Activated CD8-positive, alpha-beta T cell treated with anti-CD3 and anti-CD28 coated beads, Interleukin-2, amount 10 ng/mL, durations not matched to agents 7 days and 5 days (primary cell): ENCODE measurements around the gene DNAH17. TPM values are rescaled to one million over a fixed set of nuclear protein-coding genes. Genes with fewer than 3 reads are reported as not detected.

Source experiments
- ATAC-seq: fragments of 150-1000 bp; cut with Tn5 transposase; one replicate; pipeline ENCODE4 v1.10.0; 2021; ENCODE audit warnings: moderate library complexity
- CTCF ChIA-PET: fragments of 350-600 bp; sonication (Branson Sonifier 250); formaldehyde crosslinking; loops from one replicate; lab custom pipeline; 2021; ENCODE audit warnings: antibody characterized with exemption; lab: Charles Lee
- POLR2A ChIA-PET: fragments of 350-600 bp; sonication (Branson Sonifier 250); formaldehyde crosslinking; loops from one replicate; lab custom pipeline; 2021; ENCODE audit warnings: antibody characterized with exemption; lab: Charles Lee
- DNase-seq: peaks from one replicate; pipeline ENCODE4 v3.0.0-alpha.2; 2020
- H3K27ac Mint-ChIP-seq: one replicate; pipeline ENCODE4 v1.8.0; 2021; ENCODE audit warnings: mild to moderate bottlenecking, mixed read lengths
- H3K27me3 Mint-ChIP-seq: one replicate; pipeline ENCODE4 v1.8.0; 2021; ENCODE audit warnings: low read depth, mixed read lengths
- H3K36me3 Mint-ChIP-seq: one replicate; pipeline ENCODE4 v1.8.0; 2021; ENCODE audit warnings: low read depth, mixed read lengths
- H3K4me1 Mint-ChIP-seq: one replicate; pipeline ENCODE4 v1.8.0; 2021; ENCODE audit warnings: low read depth, mixed read lengths
- H3K4me3 Mint-ChIP-seq: one replicate; pipeline ENCODE4 v1.8.0; 2021; ENCODE audit warnings: mild to moderate bottlenecking, mixed read lengths
- H3K9me3 Mint-ChIP-seq: one replicate; pipeline ENCODE4 v1.8.0; 2022; ENCODE audit warnings: mixed read lengths; ENCODE audit not compliant: insufficient read depth
- total RNA-seq, 2 experiments: library from RNA; stranded (reverse); gene quantifications; one replicate each; pipeline ENCODE4 v1.2.3, GENCODE V29; 2021

The DNAH17 gene
- total RNA-seq, 2 experiments from 2014 or later = 0.10 to 0.61 TPM

DNA sequence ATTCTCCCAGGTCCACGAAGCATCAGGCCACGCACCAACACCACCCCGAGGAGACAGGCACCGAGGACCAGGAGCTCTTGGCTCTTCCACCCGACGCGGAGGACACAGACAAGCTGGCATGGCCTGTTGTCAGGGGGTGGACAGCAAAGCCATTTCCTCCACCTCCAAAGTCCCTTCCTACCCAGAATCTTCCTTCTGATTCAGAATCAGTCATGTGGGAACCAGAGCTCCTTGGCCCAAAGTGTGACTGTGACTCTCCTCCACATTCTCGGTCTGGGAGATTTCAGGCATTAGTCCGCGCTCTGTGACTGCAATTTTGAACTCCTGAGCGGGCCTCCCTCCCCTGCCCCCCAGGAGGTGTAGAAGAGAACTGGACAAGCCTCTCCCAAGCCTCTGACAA, 9.2 kb downstream of the DNAH17 start:
- Mint-ChIP-seq H3K27me3 (peaks cover 10% of the 10 kb centered on the region), H3K9me3 (no peaks in the 10 kb centered on the region), H3K4me3 (no peak overlapping the region), H3K36me3 (no peaks in the 10 kb centered on the region), H3K27ac (no peak overlapping the region), H3K4me1 (no peaks in the 10 kb centered on the region)
- DNase-seq (no peak), ATAC-seq (no peak)
- ChIA-PET CTCF (interaction anchor here (2.3 kb wide), 1 partner anchor 8 kb away, joined by 9 read pairs; no protein-coding TSS in a partner anchor), POLR2A (no interaction called here)

DNA sequence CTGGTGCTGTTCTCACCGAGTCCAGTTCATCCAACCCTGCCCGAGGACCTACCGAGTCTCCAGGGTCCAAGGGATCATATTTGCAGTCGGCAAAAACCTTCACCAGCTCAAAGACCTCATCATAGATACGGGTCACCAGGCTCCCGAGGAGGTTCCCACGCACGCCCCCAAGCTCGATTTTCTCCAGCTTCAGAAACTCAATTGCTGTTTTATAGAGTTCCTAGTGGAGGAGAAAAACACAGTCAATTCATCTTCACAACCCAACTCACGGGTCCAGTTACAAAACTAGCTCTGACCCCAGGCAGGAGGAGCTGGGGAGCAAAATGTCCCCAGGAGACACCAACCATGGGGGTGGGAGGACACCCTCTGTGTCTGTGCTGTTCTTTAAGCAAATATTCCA, 10.2 kb downstream of the DNAH17 start:
- H3K4me1 Mint-ChIP-seq = no peaks in the 10 kb centered on the region

DNA sequence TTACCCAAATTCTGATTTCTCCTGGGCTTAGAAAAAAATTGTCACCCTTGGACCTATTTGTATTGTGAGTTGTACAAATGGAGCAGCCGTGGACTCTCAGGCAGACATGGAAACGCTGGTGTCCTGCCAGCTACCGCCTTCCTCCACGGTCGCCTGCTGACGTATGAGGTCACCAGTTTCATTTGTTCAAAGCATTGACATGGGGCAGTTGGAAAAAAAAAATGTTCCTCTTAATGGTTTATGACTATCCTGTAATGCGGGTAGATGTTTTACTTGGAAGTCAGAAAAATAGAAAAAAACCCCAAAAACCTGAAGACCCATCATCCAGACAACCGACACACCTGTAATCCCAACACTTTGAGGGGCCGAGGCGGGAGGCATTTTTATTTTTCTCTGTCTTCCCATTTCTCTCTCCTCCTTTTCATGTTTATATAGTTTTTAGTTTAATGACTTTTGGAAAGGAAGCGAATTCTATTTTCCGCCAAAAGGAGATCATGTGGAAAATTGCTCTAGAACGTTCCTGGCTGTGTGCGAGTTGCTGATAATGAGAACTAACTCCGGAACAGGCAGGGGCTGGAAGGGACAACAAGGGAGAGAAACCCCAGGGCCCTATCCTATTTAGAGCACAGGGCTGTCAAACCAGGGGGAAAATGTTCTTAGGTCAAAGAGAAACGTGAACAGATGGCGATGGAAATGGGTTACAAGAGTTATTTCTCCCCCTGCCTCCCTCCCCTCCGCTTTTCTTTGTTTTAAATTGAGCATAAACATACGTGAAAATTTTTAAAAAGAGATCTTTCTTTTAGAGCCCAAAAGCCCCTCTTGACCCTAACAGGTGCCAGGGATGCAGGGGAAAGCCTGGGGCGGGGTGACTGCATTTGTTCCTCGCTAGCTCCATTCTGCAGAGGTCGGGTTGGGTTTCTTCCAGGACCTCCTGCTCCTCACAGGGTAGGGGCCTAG, 13.7 kb downstream of the DNAH17 start:
- DNase-seq = no peak
- Mint-ChIP-seq H3K27ac (no peak overlapping the region), H3K4me3 (no peak overlapping the region), H3K9me3 (no peaks in the 10 kb centered on the region), H3K27me3 (peaks cover 10% of the 10 kb centered on the region), H3K4me1 (no peaks in the 10 kb centered on the region), H3K36me3 (no peaks in the 10 kb centered on the region)
- ChIA-PET CTCF (no interaction called here), POLR2A (no interaction called here)
- ATAC-seq = no peak

More for the DNA sequence above, 10.2 kb downstream of the DNAH17 start:
- POLR2A ChIA-PET = no interaction called here
- CTCF ChIA-PET = no interaction called here
- no peak overlapping the region for H3K27ac Mint-ChIP-seq
- no peak for DNase-seq
- ATAC-seq = no peak
- no peaks in the 10 kb centered on the region for H3K9me3 Mint-ChIP-seq
- peaks cover 10% of the 10 kb centered on the region for H3K27me3 Mint-ChIP-seq
- H3K4me3 Mint-ChIP-seq = no peak overlapping the region
- no peaks in the 10 kb centered on the region for H3K36me3 Mint-ChIP-seq

DNA sequence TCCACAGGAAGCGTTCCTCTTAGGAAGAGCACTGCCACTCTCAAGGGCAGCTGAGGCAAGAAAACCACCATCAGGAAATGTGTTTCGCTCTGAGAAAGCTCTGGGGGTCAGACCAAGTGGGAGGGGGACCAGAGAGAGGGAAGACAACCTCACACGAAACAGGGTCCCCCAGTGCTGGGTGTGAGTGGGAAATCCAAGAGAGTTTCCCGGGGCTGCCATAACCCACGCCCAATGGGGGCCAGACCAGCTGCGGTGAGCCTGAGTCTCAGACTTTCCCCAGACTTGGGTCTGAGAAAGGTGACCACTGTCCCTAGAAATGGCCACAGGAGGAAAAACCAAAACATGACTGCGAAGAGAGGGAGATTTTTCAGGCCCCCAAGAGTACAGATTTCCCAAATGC, 14.5 kb downstream of the DNAH17 start:
- CTCF ChIA-PET = no interaction called here
- Mint-ChIP-seq H3K36me3 (no peaks in the 10 kb centered on the region), H3K27me3 (peaks cover 10% of the 10 kb centered on the region), H3K4me1 (no peaks in the 10 kb centered on the region), H3K4me3 (no peak overlapping the region), H3K27ac (no peak overlapping the region), H3K9me3 (no peaks in the 10 kb centered on the region)
- DNase-seq = no peak
- POLR2A ChIA-PET = no interaction called here
- no peak for ATAC-seq

DNA sequence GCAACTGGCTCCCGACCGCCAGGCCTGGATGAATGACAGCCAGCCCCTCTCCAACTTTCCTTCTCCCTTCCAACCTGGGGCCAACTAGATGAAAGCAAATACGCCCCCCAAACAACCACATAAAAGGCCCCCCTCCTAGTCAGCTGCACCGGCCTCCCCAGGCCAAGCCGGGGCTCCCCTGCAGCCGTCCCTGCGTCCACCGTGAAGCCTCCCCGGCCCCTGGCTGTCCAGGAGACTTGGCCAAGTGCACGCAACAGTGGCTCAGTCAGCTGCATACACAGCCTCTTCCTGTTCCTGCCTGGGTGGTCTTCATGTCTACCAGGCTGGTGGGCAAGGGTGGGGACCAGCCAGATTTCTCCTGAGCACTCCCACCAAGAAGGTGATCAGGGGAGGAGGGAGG, 16.0 kb downstream of the DNAH17 start:
- Mint-ChIP-seq H3K4me1 (no peaks in the 10 kb centered on the region), H3K4me3 (no peak overlapping the region), H3K27ac (no peak overlapping the region), H3K9me3 (no peaks in the 10 kb centered on the region), H3K27me3 (peaks cover 7% of the 10 kb centered on the region), H3K36me3 (no peaks in the 10 kb centered on the region)
- DNase-seq (no peak), ATAC-seq (no peak)
- ChIA-PET POLR2A (no interaction called here), CTCF (no interaction called here)

DNA sequence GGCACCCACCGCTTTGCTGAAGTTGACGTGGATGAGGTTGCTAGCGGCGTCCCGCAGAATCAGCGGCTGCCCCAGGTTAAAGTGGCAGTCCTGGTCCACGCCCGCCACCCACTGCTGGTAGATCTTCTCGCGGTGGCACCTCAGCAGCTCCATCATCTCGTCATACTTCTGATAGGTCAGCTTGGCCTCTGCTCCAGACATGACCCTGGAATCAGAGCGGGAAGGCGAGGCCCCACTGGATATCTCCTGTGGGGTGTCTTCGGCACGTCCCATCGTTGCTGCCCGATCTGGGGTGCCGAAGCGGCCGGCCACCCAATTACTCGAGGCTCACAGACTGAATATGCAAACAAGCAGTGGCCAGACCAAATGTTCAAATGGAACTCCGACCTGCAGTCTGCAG, 16.5 kb downstream of the DNAH17 start:
- no peak for DNase-seq
- H3K4me3 Mint-ChIP-seq = no peak overlapping the region
- H3K4me1 Mint-ChIP-seq = no peaks in the 10 kb centered on the region
- POLR2A ChIA-PET = no interaction called here
- peaks cover 10% of the 10 kb centered on the region for H3K27me3 Mint-ChIP-seq
- ATAC-seq = no peak
- CTCF ChIA-PET = interaction anchor here (1.1 to 1.9 kb wide), 2 partner anchors 8 to 64 kb away, joined by 4 to 9 read pairs; no protein-coding TSS in a partner anchor
- no peaks in the 10 kb centered on the region for H3K9me3 Mint-ChIP-seq
- no peak overlapping the region for H3K27ac Mint-ChIP-seq
- no peaks in the 10 kb centered on the region for H3K36me3 Mint-ChIP-seq

DNA sequence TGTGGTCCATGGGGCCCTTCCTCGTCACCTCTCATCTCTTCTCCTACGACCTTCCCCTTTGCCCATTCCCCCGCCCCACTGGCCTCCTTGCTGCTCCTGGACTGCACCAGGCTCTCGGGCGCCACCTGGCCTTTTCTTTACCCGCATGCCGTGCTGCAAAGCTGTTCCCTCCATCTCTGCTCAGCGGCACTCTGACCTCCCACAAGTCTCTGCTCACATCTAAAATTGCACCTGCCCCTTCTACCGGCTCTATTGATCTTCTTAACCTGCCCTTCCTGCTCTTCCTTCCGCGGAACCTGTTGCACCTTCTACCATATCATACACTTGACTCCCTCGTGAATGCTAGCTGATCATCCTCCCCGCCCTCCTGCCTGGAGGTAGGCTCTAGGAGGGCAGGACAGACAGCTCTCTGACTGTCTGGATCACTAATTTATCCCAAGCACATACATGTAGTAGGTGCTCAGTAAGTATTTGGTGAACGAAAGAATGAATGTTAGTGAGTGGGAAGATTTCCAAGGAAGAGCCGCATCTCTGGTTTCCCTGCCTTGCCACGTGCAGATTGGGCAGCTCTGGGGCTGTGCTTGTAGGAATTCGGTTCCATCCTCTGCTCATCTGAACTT, 17.3 kb downstream of the DNAH17 start:
- ATAC-seq = peak; percentile 39
- H3K4me3 Mint-ChIP-seq = no peak overlapping the region
- H3K36me3 Mint-ChIP-seq = no peaks in the 10 kb centered on the region
- peaks cover 9% of the 10 kb centered on the region for H3K27me3 Mint-ChIP-seq
- no peaks in the 10 kb centered on the region for H3K4me1 Mint-ChIP-seq
- CTCF ChIA-PET = interaction anchor here (1.1 to 1.9 kb wide), 4 partner anchors 9 to 63 kb away, joined by 3 to 9 read pairs (median 4); no protein-coding TSS in a partner anchor
- H3K9me3 Mint-ChIP-seq = no peaks in the 10 kb centered on the region
- POLR2A ChIA-PET = no interaction called here
- DNase-seq = peak; percentile 43
- no peak overlapping the region for H3K27ac Mint-ChIP-seq

DNA sequence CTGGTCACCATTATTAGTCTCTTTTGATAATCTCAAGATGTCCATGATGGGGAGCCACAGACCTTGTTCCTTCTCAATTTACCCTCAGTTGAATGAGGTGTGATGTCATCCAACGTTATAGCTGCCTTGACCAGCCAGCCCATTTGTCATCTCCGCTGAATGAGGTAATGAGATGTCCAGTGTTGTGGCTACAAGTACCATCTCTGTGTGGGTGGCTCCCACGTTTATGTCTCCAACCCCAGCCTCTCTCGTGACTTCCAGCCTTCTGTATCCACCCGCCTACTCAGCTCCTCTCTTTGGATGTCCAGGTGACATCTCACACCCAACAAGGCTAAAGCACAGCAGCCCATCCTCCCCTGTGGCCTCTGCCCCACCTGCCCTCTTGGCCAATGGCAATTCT, 18.2 kb downstream of the DNAH17 start:
- Mint-ChIP-seq H3K9me3 (no peaks in the 10 kb centered on the region), H3K4me3 (no peak overlapping the region), H3K36me3 (no peaks in the 10 kb centered on the region), H3K27ac (no peak overlapping the region), H3K27me3 (peaks cover 6% of the 10 kb centered on the region), H3K4me1 (no peaks in the 10 kb centered on the region)
- ATAC-seq (no peak), DNase-seq (no peak)
- CTCF ChIA-PET = interaction anchor here (0.8 to 1.9 kb wide), 3 partner anchors 10 to 130 kb away, joined by 3 to 9 read pairs (median 4); no protein-coding TSS in a partner anchor
- POLR2A ChIA-PET = no interaction called here

DNA sequence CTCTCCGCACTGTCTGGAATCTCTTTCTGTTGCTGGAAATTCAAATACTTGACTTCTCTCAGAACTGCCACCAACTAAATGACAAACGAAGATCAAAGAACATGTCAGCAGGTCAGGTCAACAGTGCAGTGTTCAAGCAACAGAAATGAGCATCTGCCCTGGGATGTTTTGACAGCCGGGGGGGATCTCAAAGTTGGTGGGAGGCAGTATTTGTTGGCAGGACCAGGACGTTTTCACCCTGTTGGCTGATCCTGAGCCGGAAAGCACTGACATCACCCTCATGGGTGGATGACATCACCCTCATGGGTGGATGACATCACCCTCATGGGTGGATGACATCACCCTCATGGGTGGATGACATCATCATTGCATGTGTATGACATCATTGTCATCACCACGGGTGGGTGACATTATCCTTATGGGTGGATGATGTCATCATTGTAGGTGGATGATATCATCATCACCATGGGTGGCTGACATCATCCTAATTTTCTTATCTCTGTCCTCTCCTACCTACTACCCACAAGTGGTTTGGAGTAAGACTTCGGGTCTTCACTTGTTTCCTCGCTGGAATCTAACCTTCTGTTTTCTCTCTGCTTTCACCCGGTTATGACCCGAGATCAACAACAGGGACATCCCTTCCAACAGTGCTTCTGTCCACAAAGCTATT, 18.9 kb downstream of the DNAH17 start:
- Mint-ChIP-seq H3K9me3 (no peaks in the 10 kb centered on the region), H3K27ac (no peak overlapping the region), H3K4me1 (no peaks in the 10 kb centered on the region), H3K27me3 (peaks cover 6% of the 10 kb centered on the region), H3K36me3 (no peaks in the 10 kb centered on the region), H3K4me3 (no peak overlapping the region)
- POLR2A ChIA-PET = no interaction called here
- DNase-seq = peak; percentile 48
- no peak for ATAC-seq
- CTCF ChIA-PET = interaction anchor here (0.8 kb wide), 1 partner anchor 131 kb away, joined by 3 read pairs; no protein-coding TSS in a partner anchor

DNA sequence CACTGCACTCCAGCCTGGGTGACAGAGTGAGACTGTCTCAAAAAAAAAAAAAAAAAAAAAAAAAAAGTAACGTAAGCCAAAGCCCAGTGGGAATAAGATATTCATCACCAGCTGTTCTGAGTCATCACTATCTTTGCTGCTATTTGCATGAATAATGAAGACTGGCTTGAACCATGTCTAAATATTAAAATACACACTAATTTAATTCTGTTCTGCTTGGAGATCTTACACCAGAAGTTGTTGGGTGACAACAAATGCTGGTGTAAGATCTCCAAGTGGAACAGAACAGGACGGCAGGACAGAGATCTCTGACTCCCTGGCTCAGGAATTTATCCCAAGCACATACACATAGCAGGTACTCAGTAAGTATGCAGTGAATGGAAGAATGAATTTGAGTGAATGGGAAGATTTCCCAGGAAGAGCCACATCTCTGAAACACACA, 19.6 kb downstream of the DNAH17 start:
- no peak overlapping the region for H3K27ac Mint-ChIP-seq
- DNase-seq (no peak), ATAC-seq (no peak)
- H3K4me3 Mint-ChIP-seq = no peak overlapping the region
- ChIA-PET CTCF (no interaction called here), POLR2A (no interaction called here)
- no peaks in the 10 kb centered on the region for H3K36me3 Mint-ChIP-seq
- H3K4me1 Mint-ChIP-seq = no peaks in the 10 kb centered on the region
- no peaks in the 10 kb centered on the region for H3K9me3 Mint-ChIP-seq
- H3K27me3 Mint-ChIP-seq = peaks cover 3% of the 10 kb centered on the region

DNA sequence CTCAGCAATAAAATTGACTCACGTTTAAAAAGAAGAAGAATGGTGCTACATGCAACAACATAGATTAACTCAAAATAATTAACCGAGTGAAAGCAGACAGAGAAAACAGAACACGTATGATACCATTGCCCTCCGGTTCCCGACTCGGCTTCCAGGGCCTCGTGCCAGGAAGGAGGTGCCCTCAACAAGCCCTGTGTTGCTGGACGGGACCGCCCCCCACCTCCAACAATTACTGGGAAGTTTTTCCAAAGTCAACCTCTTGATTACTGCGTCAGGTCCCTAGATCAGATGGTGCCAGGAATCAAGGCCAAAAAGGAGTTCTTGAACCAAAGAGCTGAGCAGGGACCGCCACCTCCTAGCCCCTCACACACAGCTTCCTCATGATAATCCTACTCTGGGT, 20.4 kb downstream of the DNAH17 start:
- Mint-ChIP-seq H3K4me1 (no peaks in the 10 kb centered on the region), H3K36me3 (no peaks in the 10 kb centered on the region), H3K27me3 (peaks cover 3% of the 10 kb centered on the region), H3K9me3 (no peaks in the 10 kb centered on the region), H3K27ac (no peak overlapping the region), H3K4me3 (no peak overlapping the region)
- ATAC-seq (no peak), DNase-seq (no peak)
- CTCF ChIA-PET = no interaction called here
- POLR2A ChIA-PET = no interaction called here
